Fibroblast of mammary gland (primary cell): Measurements from ENCODE around the gene UCK1.

Experiments
- DNase-seq: peaks from one replicate; pipeline ENCODE4 v3.0.0-alpha.2; 2010; ENCODE audit warnings: low read depth
- H3K4me3 ChIP-seq: 2 replicates; pipeline ENCODE4 v1.5.1; 2011; ENCODE audit warnings: low read depth, mild to moderate bottlenecking, low read length, moderate library complexity; ENCODE audit not compliant: control insufficient read depth
- CTCF ChIP-seq: conservative IDR thresholded peaks from 2 replicates; pipeline ENCODE4 v1.5.1; 2011; ENCODE audit warnings: low read depth, low read length, inconsistent platforms; ENCODE audit not compliant: control insufficient read depth, insufficient read depth

Gene UCK1

GRCh38 chr9:131511880-131512279, 19.2 kb downstream of the UCK1 start:
- no peak for DNase-seq
- no peak overlapping the region for H3K4me3 ChIP-seq
- no peak for TF ChIP-seq CTCF

- TF ChIP-seq CTCF, result no peak
- no peak overlapping the region for H3K4me3 ChIP-seq
- no peak for DNase-seq
Observed at GRCh38 chr9:131511416-131511815, 19.6 kb downstream of the UCK1 start.

GRCh38 chr9:131505012-131505411, 26.1 kb downstream of the UCK1 start:
- DNase-seq, result no peak
- no peak for TF ChIP-seq CTCF
- H3K4me3 ChIP-seq, result no peak overlapping the region

GRCh38 chr9:131503626-131504465, 27.2 kb downstream of the UCK1 start:
- peak overlapping the region; percentile 68 for H3K4me3 ChIP-seq
- no peak for TF ChIP-seq CTCF
- peak; percentile 40 for DNase-seq

- H3K4me3 ChIP-seq, result peak within 1 kb of the TSS; percentile 68
- no peak for TF ChIP-seq CTCF
- DNase-seq, result peak; percentile 66
Observed at GRCh38 chr9:131502781-131503625, 28.1 kb downstream of the UCK1 start, which contains the start of gene POMT1. POMT1 (plus strand) TSS chr9:131502918; CDS start chr9:131504219, 1,301 bp downstream.

GRCh38 chr9:131500939-131501541, 30.0 kb downstream of the UCK1 start:
- peak; percentile 71 for DNase-seq
- TF ChIP-seq CTCF, result no peak
- H3K4me3 ChIP-seq, result no peak overlapping the region
